Trophoblast cell (in vitro differentiated cells and primary cell): ENCODE measurements around the gene CASZ1.
A peak's percentile ranks its signal among the peaks of the same experiment; 100 is the strongest.

Experiments used
- DNase-seq, 2 donors: peaks; one replicate each; pipeline ENCODE4 v3.0.0-alpha.2; 2016
- H2AFZ ChIP-seq: 2 replicates; pipeline ENCODE4 v1.6.1; 2013; ENCODE audit warnings: low read length, moderate library complexity, mild to moderate bottlenecking; ENCODE audit not compliant: insufficient read depth, poor library complexity
- H2AK5ac ChIP-seq: 2 replicates; pipeline ENCODE4 v1.6.1; 2013; ENCODE audit warnings: mild to moderate bottlenecking, low read length
- H2BK120ac ChIP-seq: 2 replicates; pipeline ENCODE4 v1.6.1; 2013; ENCODE audit warnings: low read length, mild to moderate bottlenecking, moderate library complexity; ENCODE audit not compliant: insufficient read depth, poor library complexity
- H2BK12ac ChIP-seq: 2 replicates; pipeline ENCODE4 v1.6.1; 2013; ENCODE audit warnings: mild to moderate bottlenecking, low read length, moderate library complexity
- H2BK5ac ChIP-seq: 2 replicates; pipeline ENCODE4 v1.6.1; 2013; ENCODE audit warnings: low read length, low read depth, moderate library complexity, mild to moderate bottlenecking; ENCODE audit not compliant: poor library complexity
- H3K14ac ChIP-seq: 2 replicates; pipeline ENCODE4 v1.6.1; 2013; ENCODE audit warnings: mild to moderate bottlenecking, low read length
- H3K18ac ChIP-seq: 2 replicates; pipeline ENCODE4 v1.6.1; 2013; ENCODE audit warnings: mild to moderate bottlenecking, low read length
- H3K23ac ChIP-seq: 2 replicates; pipeline ENCODE4 v1.6.1; 2013; ENCODE audit warnings: low read length
- H3K27ac ChIP-seq: 2 replicates; pipeline ENCODE4 v1.5.1; 2013; ENCODE audit warnings: low read depth, mild to moderate bottlenecking, inconsistent platforms, low read length, moderate library complexity
- H3K27me3 ChIP-seq: 2 replicates; pipeline ENCODE4 v1.6.1; 2013; ENCODE audit warnings: inconsistent platforms, mild to moderate bottlenecking, low read length, moderate library complexity; ENCODE audit not compliant: insufficient read depth
- H3K36me3 ChIP-seq, 2 experiments: 1 replicate in 1 of 2; 2 replicates in 1 of 2; pipeline ENCODE4 v1.6.1; 2013; ENCODE audit warnings: low read length in 2 of 2, mild to moderate bottlenecking in 2 of 2, moderate library complexity in 1 of 2; ENCODE audit not compliant: insufficient read depth in 2 of 2, control insufficient read depth in 1 of 2
- H3K4ac ChIP-seq: 2 replicates; pipeline ENCODE4 v1.6.1; 2013; ENCODE audit warnings: low read depth, mild to moderate bottlenecking, low read length, moderate library complexity
- H3K4me1 ChIP-seq, 2 experiments: 1 replicate in 1 of 2; 2 replicates in 1 of 2; pipeline ENCODE4 v1.6.1; 2013; ENCODE audit warnings: low read length in 2 of 2, mild to moderate bottlenecking in 2 of 2, moderate library complexity in 1 of 2; ENCODE audit not compliant: insufficient read depth in 2 of 2, control insufficient read depth in 1 of 2
- H3K4me2 ChIP-seq: 2 replicates; pipeline ENCODE4 v1.6.1; 2013; ENCODE audit warnings: inconsistent platforms, mild to moderate bottlenecking, low read length, moderate library complexity
- H3K4me3 ChIP-seq: 2 replicates; pipeline ENCODE4 v1.5.1; 2013; ENCODE audit warnings: mild to moderate bottlenecking, low read depth, low read length, inconsistent platforms
- H3K79me1 ChIP-seq: one replicate; pipeline ENCODE4 v1.6.1; 2013; ENCODE audit warnings: low read length
- H3K79me2 ChIP-seq: 2 replicates; pipeline ENCODE4 v1.6.1; 2013; ENCODE audit warnings: low read length, mild to moderate bottlenecking; ENCODE audit not compliant: control insufficient read depth, insufficient read depth, poor library complexity
- H3K9ac ChIP-seq: 2 replicates; pipeline ENCODE4 v1.6.1; 2013; ENCODE audit warnings: mild to moderate bottlenecking, low read length
- H3K9me3 ChIP-seq: 2 replicates; pipeline ENCODE4 v1.6.1; 2013; ENCODE audit warnings: low read depth, mild to moderate bottlenecking, control low read depth, inconsistent platforms, low read length; ENCODE audit not compliant: insufficient read depth
- H4K12ac ChIP-seq: 2 replicates; pipeline ENCODE4 v1.6.1; 2013; ENCODE audit warnings: low read depth, mild to moderate bottlenecking, low read length, moderate library complexity
- H4K8ac ChIP-seq: 2 replicates; pipeline ENCODE4 v1.6.1; 2013; ENCODE audit warnings: low read depth, mild to moderate bottlenecking, low read length, moderate library complexity
- H4K91ac ChIP-seq: one replicate; pipeline ENCODE4 v1.6.1; 2013; ENCODE audit warnings: low read depth, mild to moderate bottlenecking, low read length, moderate library complexity
- WGBS: extraction: QIAGEN DNeasy Blood & Tissue Kit; methylation state at CpG from one replicate; pipeline ENCODE4 v1.1.7; 2013; ENCODE audit warnings: missing lambda C conversion rate; ENCODE audit not compliant: insufficient read length, insufficient coverage; ENCODE audit errors: extremely low coverage; 5-methylcytosine and 5-hydroxymethylcytosine counted together

Gene CASZ1

DNA sequence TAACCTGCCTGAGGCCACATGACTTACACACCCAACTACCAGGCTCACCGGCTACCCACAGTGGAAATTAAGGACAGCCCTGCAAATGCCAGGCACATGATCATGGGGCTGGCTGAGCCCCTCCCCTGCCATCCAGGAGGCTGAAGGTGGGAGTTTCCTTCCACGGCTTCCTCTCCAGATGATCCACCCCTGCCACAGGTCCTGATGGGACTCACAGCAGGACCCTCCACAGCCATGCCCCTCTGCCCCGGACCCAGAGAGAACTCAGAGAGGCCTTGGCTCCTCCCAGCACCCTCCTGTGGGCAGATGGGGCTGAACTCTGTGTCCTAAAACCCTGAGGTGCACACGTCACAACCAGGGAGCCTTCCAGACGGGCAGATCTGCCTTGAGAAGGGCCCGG, 29.1 kb upstream of the CASZ1 start:
- Histone ChIP-seq H3K14ac (no peak overlapping the region), H4K8ac (no peak overlapping the region), H3K4me2 (no peak overlapping the region), H2AK5ac (no peak overlapping the region), H3K4ac (no peak overlapping the region), H3K36me3 (no peaks in the 10 kb centered on the region), H3K9me3 (no peaks in the 10 kb centered on the region), H3K4me3 (no peak overlapping the region), H2BK5ac (no peak overlapping the region), H3K27ac (no peak overlapping the region), H3K23ac (no peak overlapping the region), H2AFZ (no peak overlapping the region), H3K18ac (no peak overlapping the region), H3K79me1 (no peaks in the 10 kb centered on the region), H2BK120ac (no peak overlapping the region), H4K12ac (no peak overlapping the region), H4K91ac (no peak overlapping the region), H3K9ac (no peak overlapping the region), H2BK12ac (no peak overlapping the region), H3K4me1 (peaks cover 0 to 3% of the 10 kb centered on the region in 2 experiments), H3K79me2 (no peaks in the 10 kb centered on the region), H3K27me3 (no peaks in the 10 kb centered on the region)
- no CpG with 5 or more reads among the region's 6 CpGs for WGBS
- DNase-seq: no peak

DNA sequence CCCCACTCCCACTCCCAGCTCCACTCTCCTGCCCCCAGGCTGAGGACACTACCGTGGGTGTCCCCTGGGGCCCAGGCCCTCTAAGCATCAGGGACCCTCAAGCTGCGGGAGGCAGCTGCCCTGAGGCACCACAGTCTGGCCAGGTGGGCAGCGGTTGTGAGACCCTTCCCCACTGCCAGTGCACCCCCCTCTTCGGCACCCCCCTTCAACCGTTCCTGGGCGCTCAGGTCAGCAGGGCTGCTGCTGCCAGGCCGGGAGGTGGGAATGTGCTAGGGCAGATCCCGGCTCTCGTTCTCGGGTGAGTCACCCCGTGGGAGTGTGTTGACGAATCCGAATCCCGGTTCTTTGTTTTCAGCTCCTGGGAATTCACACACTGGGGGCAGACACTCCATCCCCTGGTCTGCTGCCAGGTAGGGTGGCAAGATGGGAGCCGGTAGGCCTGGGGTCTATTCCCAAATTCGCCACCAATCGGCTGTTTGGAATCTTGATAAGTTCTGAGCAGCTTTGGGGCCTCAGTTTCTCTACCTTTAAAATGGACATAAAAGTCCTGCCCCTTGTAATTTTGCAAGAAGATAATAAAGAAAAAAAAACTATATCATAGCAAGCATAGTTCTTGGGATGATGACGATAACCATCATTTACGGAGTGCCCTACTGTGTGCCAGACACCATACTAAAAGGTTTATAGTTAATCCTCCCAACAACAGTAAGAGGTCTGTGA, 28.5 kb upstream of the CASZ1 start:
- Histone ChIP-seq H2AFZ (peak overlapping the region; percentile 23), H3K4me1 (peaks cover 0 to 3% of the 10 kb centered on the region in 2 experiments), H3K4me2 (no peak overlapping the region), H2BK5ac (no peak overlapping the region), H3K23ac (no peak overlapping the region), H2BK12ac (peak overlapping the region; percentile 61), H3K14ac (peak overlapping the region; percentile 13), H3K4me3 (no peak overlapping the region), H3K27ac (no peak overlapping the region), H3K27me3 (no peaks in the 10 kb centered on the region), H4K91ac (peak overlapping the region; percentile 13), H3K79me1 (no peaks in the 10 kb centered on the region), H3K9me3 (no peaks in the 10 kb centered on the region), H3K79me2 (no peaks in the 10 kb centered on the region), H4K8ac (no peak overlapping the region), H2AK5ac (peak overlapping the region; percentile 9), H3K9ac (no peak overlapping the region), H3K18ac (no peak overlapping the region), H3K4ac (no peak overlapping the region), H2BK120ac (no peak overlapping the region), H4K12ac (no peak overlapping the region), H3K36me3 (no peaks in the 10 kb centered on the region)
- peak in 1 of 2 donors; percentile 16 for DNase-seq
- WGBS: no CpG with 5 or more reads among the region's 19 CpGs

DNA sequence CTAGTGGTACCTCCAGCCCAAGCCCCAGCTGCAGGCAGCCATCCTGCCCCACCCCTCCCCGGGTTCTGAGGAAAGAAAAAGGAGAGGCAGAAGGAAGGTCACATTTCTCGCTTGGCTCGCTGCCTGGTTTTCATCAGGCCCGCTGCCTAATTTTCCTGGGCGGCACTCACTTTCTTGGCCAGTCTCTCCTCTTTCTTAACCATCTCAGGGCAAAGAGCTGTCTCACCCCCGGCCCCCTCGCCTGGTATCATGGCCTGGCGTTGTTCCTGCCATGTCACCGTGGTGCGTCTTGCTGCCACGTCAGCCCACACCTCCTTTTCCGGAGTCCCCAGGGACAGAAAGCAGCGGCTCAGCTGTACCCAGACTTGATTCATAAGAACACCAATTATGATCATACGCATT, 26.6 kb upstream of the CASZ1 start:
- Histone ChIP-seq H2BK5ac (no peak overlapping the region), H2AK5ac (no peak overlapping the region), H4K91ac (no peak overlapping the region), H3K9ac (no peak overlapping the region), H4K8ac (no peak overlapping the region), H3K79me2 (no peaks in the 10 kb centered on the region), H3K79me1 (no peaks in the 10 kb centered on the region), H3K27me3 (no peaks in the 10 kb centered on the region), H3K18ac (no peak overlapping the region), H3K4ac (no peak overlapping the region), H4K12ac (no peak overlapping the region), H3K23ac (no peak overlapping the region), H2BK12ac (no peak overlapping the region), H2AFZ (no peak overlapping the region), H3K36me3 (no peaks in the 10 kb centered on the region), H3K4me2 (no peak overlapping the region), H2BK120ac (no peak overlapping the region), H3K4me1 (peaks cover 0 to 3% of the 10 kb centered on the region in 2 experiments), H3K4me3 (no peak overlapping the region), H3K14ac (no peak overlapping the region), H3K9me3 (no peaks in the 10 kb centered on the region), H3K27ac (no peak overlapping the region)
- no peak for DNase-seq
- no CpG with 5 or more reads among the region's 14 CpGs for WGBS

DNA sequence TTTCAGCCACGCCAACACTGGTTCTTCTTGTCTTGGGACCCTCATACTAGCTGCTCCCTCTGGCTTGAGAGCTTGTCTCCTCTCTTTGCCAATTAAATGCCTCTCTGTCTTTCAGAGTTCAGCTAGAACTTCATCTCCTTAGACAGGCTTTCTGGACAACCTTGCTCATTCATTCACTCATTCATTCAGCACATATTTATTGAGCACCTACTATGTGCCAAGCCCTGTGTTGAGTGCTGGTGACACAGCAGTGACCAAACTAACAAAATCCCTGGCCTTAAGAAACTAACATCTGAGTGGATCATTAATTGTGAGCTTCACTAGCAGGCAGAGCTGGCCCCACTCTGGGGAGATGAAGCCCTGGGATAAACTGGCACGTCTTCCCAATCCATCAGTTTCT, 24.9 kb upstream of the CASZ1 start:
- Histone ChIP-seq H4K8ac (no peak overlapping the region), H2AFZ (no peak overlapping the region), H3K79me2 (no peaks in the 10 kb centered on the region), H2BK120ac (no peak overlapping the region), H3K4me1 (peaks cover 0 to 3% of the 10 kb centered on the region in 2 experiments), H3K4me3 (no peak overlapping the region), H2BK12ac (no peak overlapping the region), H3K4ac (no peak overlapping the region), H3K23ac (no peak overlapping the region), H2BK5ac (no peak overlapping the region), H2AK5ac (no peak overlapping the region), H3K9ac (no peak overlapping the region), H4K12ac (no peak overlapping the region), H3K9me3 (no peaks in the 10 kb centered on the region), H3K18ac (no peak overlapping the region), H4K91ac (no peak overlapping the region), H3K27me3 (no peaks in the 10 kb centered on the region), H3K4me2 (no peak overlapping the region), H3K79me1 (no peaks in the 10 kb centered on the region), H3K36me3 (no peaks in the 10 kb centered on the region), H3K27ac (no peak overlapping the region), H3K14ac (no peak overlapping the region)
- DNase-seq: no peak
- no CpG with 5 or more reads among the region's 2 CpGs for WGBS
